NK-92 treated with Interleukin-12 subunit alpha and Interleukin-12 subunit beta, amount 100 ng/mL, for 24 hours (cell line): ENCODE data around the gene CLBA1.
"Not testable (repeated sequence)": the region's sequence is repeated elsewhere in the genome, so short reads cannot be mapped to it uniquely, and the experiment has no call there.

Experiments
- DNase-seq: peaks from one replicate; lab custom pipeline; 2025; lab: John Stamatoyannopoulos, UW

Gene CLBA1

DNA sequence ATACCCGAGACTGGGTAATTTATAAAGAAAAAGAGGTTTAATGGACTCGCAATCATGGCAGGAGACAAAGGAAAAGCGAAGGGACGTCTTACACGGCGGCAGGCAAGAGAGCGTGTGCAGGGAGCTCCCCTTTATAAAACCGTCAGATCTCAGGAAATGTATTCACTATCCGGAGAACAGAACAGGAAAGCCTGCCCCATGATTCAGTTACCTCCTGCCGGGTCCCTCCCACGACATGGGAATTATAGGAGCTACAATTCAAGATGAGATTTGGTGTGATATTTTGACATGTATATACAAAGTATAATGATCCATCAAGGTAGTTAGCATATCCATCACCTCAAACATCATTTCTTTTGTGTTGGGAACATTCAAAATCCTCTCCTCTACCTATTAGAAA is 37.6 kb downstream of the CLBA1 start:
- no peak for DNase-seq

DNA sequence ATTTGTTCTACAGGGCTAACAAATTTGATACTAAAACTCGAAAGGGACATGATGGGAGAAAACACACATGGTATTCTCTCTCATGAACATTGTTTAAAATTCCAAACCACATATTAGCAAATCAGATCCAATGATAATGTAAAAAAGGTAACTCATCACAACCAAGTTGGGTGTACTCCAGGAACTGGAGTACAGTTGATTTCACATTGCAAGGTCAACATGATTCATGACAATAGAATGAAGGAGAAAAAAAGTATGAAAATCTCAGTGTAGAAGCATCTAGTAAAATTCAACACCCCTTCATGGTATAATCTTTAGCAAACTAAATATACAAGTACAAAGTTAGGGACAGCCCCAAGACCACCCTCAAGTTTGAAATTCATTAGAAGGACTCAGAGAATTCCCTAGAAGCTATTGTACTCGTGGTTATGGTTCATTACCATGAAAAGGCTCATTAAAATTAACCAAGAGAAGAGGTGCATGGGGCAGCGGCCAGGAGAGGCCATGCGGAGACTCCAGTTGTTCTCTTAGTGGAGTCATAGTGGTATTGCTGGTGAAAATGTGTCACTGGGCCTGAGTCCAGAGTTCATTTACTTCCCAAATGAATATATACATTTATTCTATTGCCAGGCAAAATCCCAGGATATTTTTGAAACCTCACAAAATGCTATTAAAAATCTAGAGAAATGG is 38.3 kb downstream of the CLBA1 start:
- DNase-seq = no peak

DNA sequence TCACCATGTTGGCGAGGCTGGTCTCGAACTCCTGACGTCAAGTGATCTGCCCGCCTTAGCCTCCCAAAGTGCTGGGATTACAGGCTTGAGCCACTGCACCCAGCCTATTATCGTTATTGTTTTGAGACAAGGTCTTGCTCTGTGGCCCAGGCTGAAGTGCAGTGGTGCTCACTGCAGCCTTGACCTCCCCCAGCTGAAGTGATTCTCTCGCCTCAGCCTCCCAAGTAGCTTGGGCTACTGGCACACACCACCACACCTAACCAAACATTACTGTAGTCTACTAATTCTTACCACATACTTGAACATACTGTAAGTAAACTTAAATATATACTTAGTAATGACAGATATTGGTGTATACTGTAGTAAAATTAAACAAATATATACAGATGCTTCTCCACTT is 39.8 kb downstream of the CLBA1 start:
- DNase-seq = no peak

DNA sequence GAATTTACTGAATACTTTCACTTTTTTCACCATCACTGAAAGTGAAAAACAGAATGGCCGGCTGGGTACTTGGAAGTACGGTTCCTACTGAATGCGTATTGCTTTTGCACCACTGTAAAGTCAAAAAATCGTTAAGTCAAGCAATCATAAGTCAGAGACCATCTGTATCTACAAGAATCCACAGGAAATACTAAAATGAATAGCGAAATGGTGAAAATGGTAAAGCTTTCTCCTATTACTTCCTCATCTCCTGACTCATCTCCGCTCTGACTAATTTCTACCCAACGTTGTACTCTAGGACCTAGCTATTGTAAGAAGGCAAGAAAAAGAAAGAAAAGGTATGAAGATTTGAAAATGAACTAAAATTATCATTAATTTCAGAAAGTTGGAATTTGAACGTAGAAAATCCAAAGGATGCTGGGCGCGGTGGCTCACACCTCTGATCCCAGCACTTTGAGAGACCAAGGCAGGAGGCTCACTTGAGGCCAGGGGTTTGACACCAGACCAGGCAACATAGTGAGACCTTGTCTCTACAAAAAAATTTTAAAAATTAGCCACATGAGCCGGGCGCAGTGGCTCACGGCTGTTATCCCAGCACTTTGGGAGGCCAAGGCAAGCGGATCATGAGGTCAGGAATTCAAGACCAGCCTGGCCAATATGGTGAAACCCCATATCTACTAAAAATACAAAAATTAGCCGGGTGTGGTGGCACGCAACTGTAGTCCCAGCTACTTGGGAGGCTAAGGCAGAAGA is 40.6 kb downstream of the CLBA1 start:
- no peak for DNase-seq

DNA sequence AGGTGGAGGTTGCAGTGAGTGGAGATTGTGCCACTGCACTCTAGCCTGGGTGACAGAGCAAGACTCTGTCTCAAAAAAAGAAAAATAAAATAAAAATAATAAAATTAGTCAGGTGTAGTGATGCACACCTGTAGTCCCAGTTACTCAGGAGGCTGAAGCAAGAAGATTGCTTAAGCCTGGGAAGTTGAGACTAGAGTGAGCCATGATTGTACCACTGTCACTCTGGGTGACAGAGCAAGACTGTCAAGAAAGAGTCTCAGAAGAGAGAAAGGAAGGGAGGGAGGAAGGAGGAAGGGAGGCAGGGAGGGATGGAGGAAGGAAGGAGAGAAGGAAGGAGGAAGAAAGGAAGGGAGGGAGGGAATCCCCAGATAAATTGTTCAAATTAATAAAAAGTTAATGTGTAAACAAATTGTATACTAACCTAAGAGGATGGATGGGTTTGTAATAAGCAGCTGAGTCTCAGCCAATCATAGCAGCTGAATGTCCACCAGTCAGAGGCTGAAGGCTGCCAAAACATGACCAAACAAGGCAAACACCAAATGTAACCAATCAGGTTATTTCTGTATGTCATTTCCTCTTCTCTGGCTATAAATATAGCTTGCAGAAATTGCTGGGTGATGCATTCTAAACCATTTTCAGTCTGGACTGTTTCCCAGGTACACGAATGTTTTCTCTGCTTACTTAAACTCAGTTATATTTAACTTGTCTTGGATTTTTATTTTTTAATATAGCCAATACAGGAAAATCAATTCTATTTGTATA is 41.4 kb downstream of the CLBA1 start:
- no peak for DNase-seq

DNA sequence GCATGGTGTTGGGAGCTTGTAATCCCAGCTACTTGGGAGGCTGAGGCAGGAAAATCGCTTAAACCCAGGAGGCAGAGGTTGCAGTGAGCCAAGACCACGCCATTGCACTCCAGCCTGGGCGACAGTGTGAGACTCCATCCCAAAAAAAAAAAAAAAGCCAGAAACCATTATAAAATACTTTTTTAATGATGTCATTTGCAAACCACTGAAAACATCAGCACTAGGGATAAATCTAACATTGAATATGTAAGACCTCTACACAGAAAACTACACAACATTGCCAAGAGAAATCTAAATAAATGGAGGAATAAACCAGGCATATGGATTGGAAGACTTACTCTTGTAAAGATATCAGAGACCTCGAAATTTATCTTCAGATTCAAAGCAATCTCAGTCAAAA is 42.1 kb downstream of the CLBA1 start:
- DNase-seq = not testable (repeated sequence)

DNA sequence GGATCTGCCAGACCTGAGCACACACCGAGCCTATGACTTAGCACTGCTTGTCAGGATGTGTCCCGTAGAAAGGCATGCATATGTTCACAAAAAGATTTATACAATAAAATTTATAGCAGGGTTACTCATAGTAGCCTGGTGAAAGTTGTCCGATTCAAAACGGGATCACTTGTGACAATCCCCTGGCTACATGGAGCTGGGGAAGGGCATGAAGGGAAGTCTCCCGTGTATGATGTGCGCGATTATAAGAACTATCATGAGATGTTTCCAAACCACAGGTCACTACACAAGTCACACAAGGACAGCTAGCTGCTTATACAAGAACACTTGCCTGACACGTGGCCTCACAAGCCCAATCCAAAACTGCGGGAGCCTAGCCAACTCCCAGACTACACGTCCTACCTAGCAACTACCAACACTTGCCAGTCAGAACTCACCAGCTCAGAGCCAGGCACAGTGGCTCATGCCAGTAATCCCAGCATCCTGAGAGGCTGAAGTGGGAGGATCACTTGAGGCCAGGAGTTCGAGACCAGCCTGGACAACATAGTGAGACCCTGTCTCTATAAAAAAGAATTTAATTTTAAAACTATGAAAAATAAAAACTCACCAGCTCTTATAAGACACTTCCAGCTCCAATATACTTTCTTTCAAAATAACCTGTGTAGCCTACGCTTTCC is 42.8 kb downstream of the CLBA1 start:
- DNase-seq = no peak

DNA sequence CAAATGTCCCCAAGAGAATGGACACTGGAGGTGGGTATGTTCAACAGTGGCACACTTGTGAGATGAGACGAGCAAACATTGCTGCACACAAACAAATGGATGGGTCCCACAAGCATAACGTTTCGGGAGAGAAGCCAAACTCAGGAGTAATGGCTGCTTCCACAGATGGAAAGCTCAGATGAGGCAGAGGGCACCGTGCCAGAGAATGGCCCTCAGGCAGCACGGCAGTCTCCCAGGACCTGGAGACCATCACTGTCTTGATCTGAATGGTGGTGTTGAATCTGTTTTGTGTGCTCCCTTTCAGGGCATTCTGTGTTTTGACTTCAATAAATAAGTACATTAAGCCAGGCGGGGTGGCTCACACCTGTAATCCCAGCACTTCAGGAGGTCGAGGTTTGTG is 43.8 kb downstream of the CLBA1 start:
- DNase-seq = no peak

DNA sequence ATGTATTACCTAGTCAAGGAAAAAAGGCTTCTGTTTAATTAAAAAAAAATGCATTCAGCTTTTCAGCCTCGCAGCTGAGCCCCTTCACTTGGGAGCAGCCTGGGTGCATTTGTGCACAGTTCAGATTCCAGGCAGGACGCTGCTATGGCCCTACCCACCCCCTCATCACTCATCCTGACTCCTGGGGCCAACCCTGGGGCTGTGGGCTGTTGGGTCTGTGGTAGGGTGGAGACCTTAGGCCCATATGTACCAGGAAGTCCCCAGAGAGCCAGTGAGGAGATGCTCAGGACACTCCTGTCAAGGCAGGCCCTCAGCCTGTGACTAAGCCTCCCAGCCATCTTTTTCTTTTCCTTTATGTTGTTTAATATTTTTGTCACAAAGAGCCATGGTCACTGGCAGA is 44.6 kb downstream of the CLBA1 start:
- DNase-seq = no peak

DNA sequence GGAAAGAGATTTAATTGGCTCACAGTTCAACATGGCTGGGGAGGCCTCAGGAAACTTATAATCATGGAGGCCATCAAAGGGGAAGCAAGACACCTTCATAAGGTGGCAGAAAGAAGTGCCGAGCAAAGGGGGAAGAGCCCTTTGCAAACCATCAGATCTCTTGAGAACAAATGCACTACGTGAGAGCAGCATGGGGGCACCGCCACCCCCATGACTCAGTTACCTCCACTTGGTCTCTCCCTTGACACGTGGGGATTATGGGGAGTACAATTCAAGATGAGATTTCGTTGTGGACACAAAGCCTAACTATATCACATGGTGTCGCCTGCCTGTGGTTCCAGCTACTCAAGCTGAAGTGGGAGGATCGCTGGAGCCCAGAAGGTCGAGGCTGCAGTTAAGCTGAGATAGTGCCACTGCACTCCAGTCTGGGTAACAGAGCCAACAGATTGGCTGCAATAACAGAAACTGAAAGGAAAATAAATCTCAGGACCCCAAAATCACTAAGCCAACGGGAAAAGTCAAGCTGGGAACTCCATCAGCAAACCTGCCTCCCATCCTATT is 45.3 kb downstream of the CLBA1 start:
- no peak for DNase-seq

DNA sequence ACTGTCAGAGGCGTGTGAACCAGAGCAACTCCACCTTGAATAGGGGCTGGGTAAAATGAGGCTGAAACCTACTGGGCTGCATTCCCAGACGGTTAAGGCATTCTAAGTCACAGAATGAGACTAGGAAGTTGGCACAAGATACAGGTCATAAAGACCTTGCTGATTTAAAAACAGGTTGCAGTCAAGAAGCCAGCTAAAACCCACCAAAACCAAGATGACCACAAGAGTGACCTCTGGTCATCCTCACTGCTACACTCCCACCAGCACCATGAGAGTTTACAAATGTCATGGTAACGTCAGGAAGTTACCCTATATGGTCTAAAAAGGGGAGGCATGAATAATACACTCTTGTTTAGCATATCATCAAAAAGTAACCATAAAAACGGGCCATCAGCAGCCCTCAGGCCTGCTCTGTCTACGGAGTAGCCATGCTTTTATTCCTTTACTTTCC is 46.9 kb downstream of the CLBA1 start:
- DNase-seq = not testable (repeated sequence)

DNA sequence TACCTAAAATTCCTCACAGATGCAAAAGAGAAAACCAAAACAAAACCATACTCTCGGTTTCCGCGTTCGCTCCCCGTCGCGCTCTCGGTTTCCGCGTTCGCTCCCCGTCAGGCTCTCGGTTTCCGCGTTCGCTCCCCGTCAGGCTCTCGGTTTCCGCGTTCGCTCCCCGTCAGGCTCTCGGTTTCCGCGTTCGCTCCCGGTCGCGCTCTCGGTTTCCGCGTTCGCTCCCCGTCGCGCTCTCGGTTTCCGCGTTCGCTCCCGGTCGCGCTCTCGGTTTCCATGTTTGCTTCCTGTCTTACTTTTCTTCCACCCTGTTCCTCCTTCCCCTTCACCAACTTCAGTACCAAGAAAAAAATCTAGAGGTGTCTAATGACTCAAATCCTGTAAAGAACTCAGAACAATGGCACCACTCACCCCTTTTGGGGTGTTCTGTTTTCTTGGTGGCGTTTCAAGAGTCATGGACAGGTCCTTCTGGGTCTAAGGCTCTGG is 47.9 kb downstream of the CLBA1 start:
- DNase-seq = not testable (repeated sequence)

DNA sequence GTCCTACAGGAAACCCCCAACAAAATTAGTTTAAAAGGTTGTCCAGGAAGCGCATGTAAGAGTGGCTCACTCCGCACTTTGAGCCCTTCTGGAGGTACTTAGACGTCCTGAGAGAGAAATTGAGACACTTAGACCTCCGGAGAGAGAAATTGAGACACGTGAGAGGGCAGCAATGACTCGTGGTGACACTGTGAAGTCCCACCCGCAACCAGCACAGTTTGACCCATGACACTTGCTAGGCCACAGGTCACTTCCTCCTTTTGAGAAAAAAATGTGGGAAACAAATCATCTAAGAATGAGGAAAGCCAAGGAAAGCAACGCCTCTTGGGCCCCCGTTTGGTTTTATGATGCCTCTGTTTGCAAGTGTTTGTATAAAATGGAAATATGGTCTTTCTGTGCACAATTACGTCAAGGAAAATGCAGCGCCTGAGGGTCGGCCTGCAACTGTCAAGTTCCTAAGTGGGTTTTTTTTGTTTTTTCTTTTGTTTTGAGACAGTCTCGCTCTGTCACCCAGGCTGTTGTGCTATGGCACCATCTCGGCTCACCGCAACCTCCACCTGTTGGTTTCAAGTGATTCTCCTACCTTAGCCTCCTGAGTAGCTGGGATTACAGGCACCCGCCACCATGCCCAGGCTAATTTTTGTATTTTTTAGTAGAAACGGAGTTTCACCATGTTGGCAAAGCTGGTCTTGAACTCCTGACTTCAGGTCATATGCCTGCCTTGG is 48.9 kb downstream of the CLBA1 start:
- DNase-seq = no peak

DNA sequence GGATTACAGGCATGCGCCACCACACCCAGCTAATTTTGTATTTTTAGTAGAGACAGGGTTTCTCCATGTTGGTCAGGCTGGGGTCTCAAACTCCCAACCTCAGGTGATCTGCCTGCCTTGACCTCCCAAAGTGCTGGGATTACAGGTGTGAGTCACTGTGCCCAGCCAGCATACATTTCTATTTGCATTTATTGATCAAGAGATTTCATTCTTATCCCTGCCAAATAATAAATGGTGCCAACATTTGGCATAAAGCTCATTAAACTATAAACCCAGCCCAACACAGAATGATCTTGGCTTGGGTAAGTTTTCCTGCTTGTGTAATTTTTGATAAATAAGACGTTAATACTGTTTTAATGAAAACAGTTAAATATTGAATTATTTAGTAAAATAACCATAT is 50.0 kb downstream of the CLBA1 start:
- DNase-seq = not testable (repeated sequence)

DNA sequence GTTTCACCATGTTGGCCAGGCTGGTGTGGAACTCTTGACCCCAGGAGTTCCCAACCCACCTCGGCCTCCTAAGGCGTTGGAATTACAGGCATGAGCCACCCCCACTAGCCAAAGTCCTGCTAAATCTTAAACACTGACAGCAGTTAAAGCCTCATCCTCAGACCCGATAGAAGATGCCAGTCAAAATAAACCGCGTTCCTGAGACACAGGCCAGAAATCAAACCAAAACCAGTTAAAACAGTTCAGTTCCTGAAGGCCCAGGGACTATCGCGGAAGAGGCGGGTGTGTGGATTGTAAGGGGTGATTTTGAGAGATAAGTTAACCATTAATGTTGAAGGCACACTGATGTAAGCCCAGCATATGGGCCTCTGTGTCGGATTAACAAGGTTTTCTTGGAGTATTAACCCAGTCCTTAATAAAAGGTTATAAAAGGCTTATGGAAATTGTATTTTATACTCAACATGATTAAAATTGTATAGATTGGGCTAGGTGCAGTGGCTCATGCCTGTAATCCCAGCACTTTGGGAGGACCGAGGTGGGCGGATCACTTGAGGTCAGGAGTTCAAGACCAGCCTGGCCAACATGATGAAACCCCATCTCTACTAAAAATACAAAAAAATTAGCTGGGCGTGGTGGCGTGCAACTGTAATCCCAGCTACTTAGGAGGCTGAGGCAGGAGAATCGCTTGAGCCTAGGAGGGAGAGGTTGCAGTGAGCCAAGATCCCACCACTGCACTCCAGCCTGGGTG is 54.0 kb downstream of the CLBA1 start:
- DNase-seq = no peak

DNA sequence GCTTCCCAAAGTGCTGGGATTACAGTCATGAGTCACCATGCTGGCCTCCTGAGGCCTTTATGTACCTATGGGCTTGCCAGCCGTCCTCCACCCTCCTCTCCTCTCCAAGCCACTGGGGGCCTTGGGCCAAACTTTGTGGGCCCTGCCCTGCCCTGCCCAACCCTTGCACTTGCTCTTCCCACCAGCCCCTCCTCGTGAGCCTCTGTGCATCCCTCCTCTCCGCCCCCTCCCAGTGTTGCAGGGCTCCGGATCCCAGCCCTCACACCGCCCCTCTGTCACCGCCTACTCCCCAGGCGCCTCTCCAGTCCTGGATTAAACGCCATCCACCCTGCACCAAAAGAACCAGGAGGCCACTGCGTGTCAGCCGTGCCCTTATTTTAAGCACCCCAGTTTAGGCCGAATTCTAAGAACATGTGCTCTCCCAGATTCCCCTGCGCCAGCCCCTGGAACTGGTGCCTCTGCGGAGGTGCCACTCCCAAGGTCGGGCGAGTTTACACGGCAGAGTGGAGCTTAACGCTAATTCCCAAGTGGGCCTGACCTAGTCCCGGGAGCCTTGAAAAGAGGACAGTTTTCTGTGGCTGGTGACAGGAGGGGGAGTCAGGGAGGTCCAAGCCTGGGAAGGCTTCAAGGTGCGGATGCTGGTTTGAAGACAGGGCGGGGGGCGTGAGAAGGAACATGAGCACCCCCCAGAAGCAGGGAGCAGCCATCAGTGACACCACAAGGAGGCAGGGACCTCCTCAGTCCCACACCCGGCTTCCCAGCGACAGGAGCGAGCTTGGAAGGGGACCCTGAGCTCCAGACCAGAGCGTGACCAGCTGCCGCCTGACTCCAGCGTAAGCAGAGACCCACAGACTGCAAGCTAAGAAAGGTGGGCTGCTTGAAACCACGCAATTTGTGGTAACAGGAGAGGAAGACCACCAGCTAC is 56.5 kb downstream of the CLBA1 start:
- no peak for DNase-seq

DNA sequence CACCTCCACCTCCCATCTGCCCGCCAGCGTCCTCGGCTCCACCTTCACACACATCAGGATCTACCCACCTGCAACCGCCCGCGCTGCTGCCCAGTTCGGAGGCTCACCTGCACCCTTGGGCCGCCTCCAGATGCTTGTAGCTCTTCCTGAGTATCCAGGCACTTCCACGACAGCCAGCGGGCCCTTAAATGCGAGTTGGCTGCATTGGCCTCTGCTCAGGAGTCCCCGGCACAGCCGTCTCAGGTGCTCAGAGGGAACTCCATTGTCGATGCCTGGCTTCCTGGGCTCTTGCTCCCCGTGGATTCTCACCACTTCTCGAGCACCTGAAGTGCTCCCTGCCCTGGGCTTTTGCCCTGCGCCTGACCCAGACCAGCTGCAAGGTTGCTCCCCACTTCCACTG is 57.2 kb downstream of the CLBA1 start:
- DNase-seq = no peak

DNA sequence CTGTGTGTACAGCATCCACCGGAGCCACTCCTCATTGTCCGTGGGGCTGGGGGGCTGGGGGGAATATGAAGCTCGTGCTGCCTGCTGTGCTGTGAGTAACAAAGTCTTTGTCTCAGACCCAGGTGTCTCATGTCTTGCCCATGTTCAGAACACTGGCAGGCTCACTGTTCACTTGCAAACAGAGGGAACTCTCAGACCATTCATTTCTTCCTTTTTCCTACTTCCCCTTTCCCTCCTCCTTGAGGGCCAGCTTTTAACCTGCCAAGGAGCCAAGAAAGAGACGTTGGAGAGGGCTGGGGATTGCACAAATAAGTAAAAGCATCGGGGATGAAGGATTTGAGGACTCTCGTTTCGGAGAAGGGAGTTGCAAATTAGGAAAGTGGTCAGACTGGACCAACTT is 58.1 kb downstream of the CLBA1 start:
- DNase-seq = no peak
